GM23248 (cell line): ENCODE measurements around the gene KRT38. TPM values are rescaled to one million over a fixed set of nuclear protein-coding genes. Genes with fewer than 3 reads are reported as not detected.
"Not testable (repeated sequence)": the region's sequence is repeated elsewhere in the genome, so short reads cannot be mapped to it uniquely, and the experiment has no call there.

Experiments used
- DNase-seq: peaks from one replicate; pipeline ENCODE4 v3.0.0-alpha.2; 2015
- H2AFZ ChIP-seq: fragments of 200-600 bp; sonication (generic); 2 replicates; pipeline ENCODE4 v1.6.1; 2016; ENCODE audit warnings: antibody characterized with exemption
- H3F3A ChIP-seq: fragments of 200-600 bp; sonication (generic); 2 replicates; pipeline ENCODE4 v1.6.1; 2016; ENCODE audit warnings: mild to moderate bottlenecking, antibody characterized with exemption, mixed run types; ENCODE audit not compliant: insufficient read depth
- H3K27ac ChIP-seq: fragments of 200-600 bp; sonication (generic); 2 replicates; pipeline ENCODE4 v1.5.1; 2016; ENCODE audit warnings: mild to moderate bottlenecking
- H3K27me3 ChIP-seq: fragments of 200-600 bp; sonication (generic); replicated peaks from 2 replicates; pipeline ENCODE4 v1.6.1; 2016; ENCODE audit warnings: mild to moderate bottlenecking; ENCODE audit not compliant: insufficient read depth
- H3K36me3 ChIP-seq: fragments of 200-600 bp; sonication (generic); 2 replicates; pipeline ENCODE4 v1.6.1; 2016; ENCODE audit warnings: low read depth, mild to moderate bottlenecking
- H3K4me1 ChIP-seq: fragments of 200-600 bp; sonication (generic); 2 replicates; pipeline ENCODE4 v1.6.1; 2016; ENCODE audit warnings: mild to moderate bottlenecking; ENCODE audit not compliant: insufficient read depth
- H3K4me2 ChIP-seq: fragments of 200-600 bp; sonication (generic); one replicate; pipeline ENCODE4 v1.6.1; 2016; ENCODE audit warnings: mild to moderate bottlenecking; ENCODE audit not compliant: unreplicated experiment
- H3K4me3 ChIP-seq: fragments of 200-600 bp; sonication (generic); 2 replicates; pipeline ENCODE4 v1.5.1; 2016; ENCODE audit warnings: mild to moderate bottlenecking
- H3K79me2 ChIP-seq: fragments of 200-600 bp; sonication (generic); 2 replicates; pipeline ENCODE4 v1.6.1; 2016; ENCODE audit warnings: mild to moderate bottlenecking; ENCODE audit not compliant: insufficient read depth
- H3K9ac ChIP-seq: fragments of 200-600 bp; sonication (generic); 2 replicates; pipeline ENCODE4 v1.6.1; 2016; ENCODE audit warnings: mild to moderate bottlenecking
- H3K9me2 ChIP-seq: fragments of 200-600 bp; sonication (generic); 2 replicates; pipeline ENCODE4 v1.6.1; 2016; ENCODE audit warnings: mixed run types, mild to moderate bottlenecking, moderate library complexity; ENCODE audit not compliant: insufficient read depth
- H3K9me3 ChIP-seq: fragments of 200-600 bp; sonication (generic); one replicate; pipeline ENCODE4 v1.6.1; 2017; ENCODE audit warnings: low read depth
- H4K20me1 ChIP-seq: fragments of 200-600 bp; sonication (generic); 2 replicates; pipeline ENCODE4 v1.6.0; 2016; ENCODE audit not compliant: insufficient read depth
- EZH2 ChIP-seq: fragments of 200-600 bp; sonication (generic); IDR thresholded peaks from 2 replicates; pipeline ENCODE4 v1.6.1; 2018; ENCODE audit warnings: antibody characterized with exemption, mild to moderate bottlenecking; ENCODE audit not compliant: insufficient read depth, poor library complexity, severe bottlenecking
- EZH2phosphoT487 ChIP-seq: fragments of 200-600 bp; sonication (generic); IDR thresholded peaks from 2 replicates; pipeline ENCODE4 v1.6.1; 2018; ENCODE audit warnings: antibody characterized with exemption, moderate library complexity, mild to moderate bottlenecking, low read depth; ENCODE audit not compliant: insufficient read depth
- WGBS, 2 experiments: methylation state at CpG; one replicate each; pipeline ENCODE4 v1.1.6; 2015 to 2017; ENCODE audit warnings: low lambda C conversion rate in 2 of 2, low coverage in 1 of 2; ENCODE audit errors: missing lambda C conversion rate in 2 of 2; 5-methylcytosine and 5-hydroxymethylcytosine counted together
- in situ Hi-C: fragments of 300-500 bp; cut with MboI; formaldehyde crosslinking; loops from 2 replicates; pipeline ENCODE4 v1.15.0; 2020
- polyA plus RNA-seq: library from polyadenylated mRNA; unstranded; fragments of >200 nt; fragmentation: Nextera tagmentation; extraction: Ambion mirVana; gene quantifications from 2 replicates; pipeline ENCODE4 v1.2.1, GENCODE V29; 2016
- total RNA-seq: library from RNA; depleted of rRNA; stranded (reverse); fragments of >200 nt; shearing (Covaris generic); gene quantifications from 2 replicates; pipeline ENCODE4 v1.2.3, GENCODE V29; 2014

The KRT38 gene
- total and polyA plus RNA-seq, 2 experiments from 2014 or later, result not detected

DNA sequence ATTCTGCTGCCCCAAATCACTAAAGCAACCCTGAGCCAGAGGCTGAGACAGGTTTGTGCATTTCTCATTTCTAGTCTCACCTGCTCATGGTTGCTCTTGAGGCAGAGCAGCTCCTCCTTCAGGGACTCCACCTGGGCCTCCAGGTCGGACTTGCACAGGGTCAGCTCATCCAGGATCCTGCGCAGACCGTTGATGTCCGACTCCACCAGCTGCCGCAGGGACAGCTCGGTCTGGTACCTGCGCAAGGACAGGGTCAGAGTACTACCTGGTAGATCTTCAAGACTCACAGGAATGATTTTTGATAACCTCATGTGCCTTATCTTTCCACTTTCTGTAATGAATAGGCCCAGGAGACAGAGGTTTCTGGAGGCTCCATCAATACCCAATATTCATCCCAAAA is 44.4 kb downstream of the KRT38 start:
- Histone ChIP-seq H3K9me2 (no peaks in the 10 kb centered on the region), H3K9ac (no peak overlapping the region), H3K79me2 (no peaks in the 10 kb centered on the region), H3K36me3 (no peaks in the 10 kb centered on the region), H3K4me1 (peaks cover 17% of the 10 kb centered on the region), H3K27ac (no peak overlapping the region), H3K27me3 (no peaks in the 10 kb centered on the region), H3K4me2 (no peak overlapping the region), H3K4me3 (no peak overlapping the region), H3F3A (no peaks in the 10 kb centered on the region; the same call in 1 of the 2 replicates), H2AFZ (no peak overlapping the region), H4K20me1 (no peaks in the 10 kb centered on the region), H3K9me3 (no peaks in the 10 kb centered on the region)
- TF ChIP-seq EZH2 (no peak), EZH2phosphoT487 (no peak)
- in situ Hi-C loops, result no loop called here
- WGBS, 2 experiments, result 93 to 95% methylated on average over 7 of the region's 7 CpGs
- no peak for DNase-seq

- no peaks in the 10 kb centered on the region for H3K9me2 ChIP-seq
These were observed 45.2 kb downstream of the KRT38 start for GRCh38 chr17:41395611-41396010.

DNA sequence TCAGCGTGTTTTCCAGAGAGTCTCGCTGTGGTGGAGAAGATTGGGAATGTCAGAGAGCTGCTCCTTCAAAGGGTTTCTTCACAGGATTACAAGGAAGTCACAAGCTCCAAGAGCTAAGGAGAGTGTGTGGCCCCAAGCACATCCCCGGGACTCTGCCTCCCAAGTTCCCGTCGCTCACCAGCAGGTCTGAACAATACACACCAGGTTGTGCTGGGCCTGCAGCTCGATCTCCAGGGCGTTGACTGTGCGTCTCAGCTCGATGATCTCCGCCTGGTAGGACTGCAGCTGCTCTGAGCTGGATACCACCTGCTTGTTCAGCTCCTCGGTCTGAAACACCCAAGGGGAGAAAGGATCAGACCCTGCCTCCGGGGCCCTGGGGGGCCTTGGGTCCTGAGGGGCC is 45.7 kb downstream of the KRT38 start:
- H3K27ac ChIP-seq, H3K9me2 ChIP-seq, H3F3A ChIP-seq, in situ Hi-C loops, DNase-seq, H3K9ac ChIP-seq, H3K79me2 ChIP-seq, H2AFZ ChIP-seq, H3K36me3 ChIP-seq, H3K4me2 ChIP-seq, H4K20me1 ChIP-seq, H3K4me3 ChIP-seq, H3K9me3 ChIP-seq, H3K27me3 ChIP-seq: not testable (repeated sequence)
- WGBS, 2 experiments, result 60 to 64% methylated on average over 12 of the region's 12 CpGs
- H3K4me1 ChIP-seq, result peaks cover 17% of the 10 kb centered on the region

More at GRCh38 chr17:41395611-41396010, 45.2 kb downstream of the KRT38 start:
- Histone ChIP-seq H3K27me3 (no peaks in the 10 kb centered on the region), H3K4me1 (peaks cover 17% of the 10 kb centered on the region), H3F3A (no peaks in the 10 kb centered on the region; the same call in 1 of the 2 replicates), H3K9me3 (no peaks in the 10 kb centered on the region), H3K79me2 (no peaks in the 10 kb centered on the region), H3K27ac (no peak overlapping the region), H3K4me3 (no peak overlapping the region), H4K20me1 (no peaks in the 10 kb centered on the region), H3K36me3 (no peaks in the 10 kb centered on the region), H2AFZ (no peak overlapping the region), H3K9ac (no peak overlapping the region), H3K4me2 (no peak overlapping the region)
- WGBS, 2 experiments, result 100% methylated on average over 1 of the region's 1 CpG
- in situ Hi-C loops, result no loop called here
- no peak for DNase-seq
- TF ChIP-seq EZH2 (no peak), EZH2phosphoT487 (no peak)

- Histone ChIP-seq H3K4me1 (peaks cover 17% of the 10 kb centered on the region), H3K27ac (no peak overlapping the region), H3K9me2 (no peaks in the 10 kb centered on the region), H3F3A (no peaks in the 10 kb centered on the region; the same call in 1 of the 2 replicates), H4K20me1 (no peaks in the 10 kb centered on the region), H3K27me3 (no peaks in the 10 kb centered on the region), H2AFZ (no peak overlapping the region), H3K79me2 (no peaks in the 10 kb centered on the region), H3K9ac (no peak overlapping the region), H3K4me2 (no peak overlapping the region), H3K36me3 (no peaks in the 10 kb centered on the region), H3K4me3 (no peak overlapping the region), H3K9me3 (no peaks in the 10 kb centered on the region)
- in situ Hi-C loops, result no loop called here
- TF ChIP-seq EZH2phosphoT487 (no peak), EZH2 (no peak)
- DNase-seq, result no peak
- WGBS, 2 experiments, result 60 to 65% methylated on average over 10 of the region's 10 CpGs
These were observed 46.4 kb downstream of the KRT38 start for GRCh38 chr17:41394254-41394996.
